Measurements from ENCODE around the gene ENO2.
"Not testable (repeated sequence)": the region's sequence is repeated elsewhere in the genome, so short reads cannot be mapped to it uniquely, and the experiment has no call there.

DNA sequence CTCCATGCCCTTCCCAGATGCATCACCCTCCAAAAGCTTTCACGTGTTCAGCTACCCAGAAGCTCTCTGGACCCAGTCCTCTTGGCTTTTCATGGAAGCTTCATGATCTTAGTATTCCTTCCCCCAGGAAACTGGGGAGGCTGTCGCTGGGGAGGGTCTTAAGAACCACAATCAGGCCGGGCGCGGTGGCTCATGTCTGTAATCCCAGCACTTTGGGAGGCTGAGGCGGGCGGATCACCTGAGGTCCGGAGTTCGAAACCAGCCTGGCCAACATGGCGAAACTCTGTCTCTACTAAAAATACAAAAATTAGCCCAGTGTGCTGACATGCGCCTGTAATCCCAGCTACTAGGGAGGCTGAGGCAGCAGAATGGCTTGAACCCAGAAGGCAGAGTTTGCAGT lies 6.2 kb upstream of the ENO2 start:
- TF ChIP-seq, protein P1, sequence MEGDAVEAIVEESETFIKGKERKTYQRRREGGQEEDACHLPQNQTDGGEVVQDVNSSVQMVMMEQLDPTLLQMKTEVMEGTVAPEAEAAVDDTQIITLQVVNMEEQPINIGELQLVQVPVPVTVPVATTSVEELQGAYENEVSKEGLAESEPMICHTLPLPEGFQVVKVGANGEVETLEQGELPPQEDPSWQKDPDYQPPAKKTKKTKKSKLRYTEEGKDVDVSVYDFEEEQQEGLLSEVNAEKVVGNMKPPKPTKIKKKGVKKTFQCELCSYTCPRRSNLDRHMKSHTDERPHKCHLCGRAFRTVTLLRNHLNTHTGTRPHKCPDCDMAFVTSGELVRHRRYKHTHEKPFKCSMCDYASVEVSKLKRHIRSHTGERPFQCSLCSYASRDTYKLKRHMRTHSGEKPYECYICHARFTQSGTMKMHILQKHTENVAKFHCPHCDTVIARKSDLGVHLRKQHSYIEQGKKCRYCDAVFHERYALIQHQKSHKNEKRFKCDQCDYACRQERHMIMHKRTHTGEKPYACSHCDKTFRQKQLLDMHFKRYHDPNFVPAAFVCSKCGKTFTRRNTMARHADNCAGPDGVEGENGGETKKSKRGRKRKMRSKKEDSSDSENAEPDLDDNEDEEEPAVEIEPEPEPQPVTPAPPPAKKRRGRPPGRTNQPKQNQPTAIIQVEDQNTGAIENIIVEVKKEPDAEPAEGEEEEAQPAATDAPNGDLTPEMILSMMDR (IDR thresholded peaks at IDR 0.05), result not testable (repeated sequence)
- not testable (repeated sequence) for TF ChIP-seq POLR2A (IDR thresholded peaks at IDR 0.05)

All from esophagus squamous epithelium (tissue), 4 donors.